HEK293T (cell line): ENCODE measurements around the gene LOC128125822.

Experiments used
- FOXK2 ChIP-seq: fragments of 450-650 bp; IDR thresholded peaks from 2 replicates; pipeline ENCODE4 v1.6.1; 2016; ENCODE audit warnings: mild to moderate bottlenecking
- L3MBTL2 ChIP-seq: fragments of 450-650 bp; conservative IDR thresholded peaks from 2 replicates; pipeline ENCODE4 v1.6.1; 2016; ENCODE audit warnings: mild to moderate bottlenecking
- NFRKB ChIP-seq: fragments of 450-650 bp; IDR thresholded peaks from 2 replicates; pipeline ENCODE4 v1.6.1; 2016; ENCODE audit warnings: mild to moderate bottlenecking, moderate library complexity

- TF ChIP-seq L3MBTL2 = no peak
- no peak for TF ChIP-seq NFRKB
- TF ChIP-seq FOXK2 = no peak
Measured at GRCh38 chr6:63574554-63574900, 2.2 kb downstream of the LOC128125822 start.
